Duodenal mucosa (tissue), 2 donors: ENCODE measurements around the gene ELL2.
"Not testable (repeated sequence)": the region's sequence is repeated elsewhere in the genome, so short reads cannot be mapped to it uniquely, and the experiment has no call there.

ENCODE experiments used
- H3K27ac ChIP-seq: one replicate; pipeline ENCODE4 v1.7.0; 2013; ENCODE audit warnings: low read depth, low read length
- H3K27me3 ChIP-seq, 2 donors: one replicate each; pipeline ENCODE4 v1.7.0; 2013; ENCODE audit warnings: low read length in 2 of 2, control low read depth in 1 of 2; ENCODE audit not compliant: insufficient read depth in 2 of 2, control insufficient read depth in 1 of 2
- H3K36me3 ChIP-seq, 2 donors: one replicate each; pipeline ENCODE4 v1.7.0; 2013; ENCODE audit warnings: low read length in 2 of 2, control low read depth in 1 of 2; ENCODE audit not compliant: insufficient read depth in 2 of 2, control insufficient read depth in 1 of 2
- H3K4me1 ChIP-seq, 2 donors: one replicate each; pipeline ENCODE4 v1.7.0; 2013; ENCODE audit warnings: low read length in 2 of 2, control low read depth in 1 of 2; ENCODE audit not compliant: insufficient read depth in 2 of 2, control insufficient read depth in 1 of 2
- H3K4me3 ChIP-seq, 2 donors: one replicate each; pipeline ENCODE4 v1.7.0; 2013; ENCODE audit warnings: low read length in 2 of 2, low read depth in 1 of 2
- H3K9ac ChIP-seq, 2 donors: one replicate each; pipeline ENCODE4 v1.7.0; 2013; ENCODE audit warnings: low read length in 2 of 2, low read depth in 1 of 2
- H3K9me3 ChIP-seq, 2 donors: one replicate each; pipeline ENCODE4 v1.7.0; 2013; ENCODE audit warnings: low read length in 2 of 2, control low read depth in 1 of 2; ENCODE audit not compliant: control insufficient read depth in 1 of 2

The ELL2 gene

GRCh38 chr5:95842854-95843544, 118.7 kb downstream of the ELL2 start:
- H3K9ac ChIP-seq: no peak overlapping the region
- no peaks in the 10 kb centered on the region for H3K9me3 ChIP-seq
- H3K27ac ChIP-seq: no peak overlapping the region
- no peak overlapping the region for H3K4me3 ChIP-seq
- no peaks in the 10 kb centered on the region for H3K27me3 ChIP-seq
- no peaks in the 10 kb centered on the region for H3K36me3 ChIP-seq
- peaks cover 8 to 10% of the 10 kb centered on the region in 2 donors for H3K4me1 ChIP-seq

GRCh38 chr5:95841914-95842812, 119.5 kb downstream of the ELL2 start:
- Histone ChIP-seq H3K27me3 (no peaks in the 10 kb centered on the region), H3K9me3 (no peaks in the 10 kb centered on the region), H3K27ac (no peak overlapping the region), H3K36me3 (no peaks in the 10 kb centered on the region), H3K4me3 (no peak overlapping the region), H3K9ac (no peak overlapping the region), H3K4me1 (peaks cover 8 to 10% of the 10 kb centered on the region in 2 donors)

- Histone ChIP-seq H3K27me3 (no peaks in the 10 kb centered on the region), H3K9ac (no peak overlapping the region), H3K9me3 (no peaks in the 10 kb centered on the region), H3K4me1 (peaks cover 15 to 17% of the 10 kb centered on the region in 2 donors), H3K27ac (no peak overlapping the region), H3K36me3 (no peaks in the 10 kb centered on the region), H3K4me3 (no peak overlapping the region)
These were observed 120.5 kb downstream of the ELL2 start for GRCh38 chr5:95840956-95841705.

GRCh38 chr5:95839658-95840057, 122.0 kb downstream of the ELL2 start:
- Histone ChIP-seq H3K9ac (no peak overlapping the region), H3K4me1 (peaks cover 26 to 27% of the 10 kb centered on the region in 2 donors)

GRCh38 chr5:95838556-95838955, 123.1 kb downstream of the ELL2 start:
- Histone ChIP-seq H3K27ac (no peak overlapping the region), H3K27me3 (no peaks in the 10 kb centered on the region), H3K9ac (no peak overlapping the region), H3K36me3 (no peaks in the 10 kb centered on the region), H3K9me3 (no peaks in the 10 kb centered on the region), H3K4me3 (no peak overlapping the region), H3K4me1 (peaks cover 20 to 31% of the 10 kb centered on the region in 2 donors)

More at GRCh38 chr5:95839658-95840057, 122.0 kb downstream of the ELL2 start:
- peak overlapping the region; percentile 1 for H3K27ac ChIP-seq
- H3K4me3 ChIP-seq: no peak overlapping the region
- no peaks in the 10 kb centered on the region for H3K9me3 ChIP-seq
- no peaks in the 10 kb centered on the region for H3K27me3 ChIP-seq
- H3K36me3 ChIP-seq: no peaks in the 10 kb centered on the region

GRCh38 chr5:95838001-95838520, 123.6 kb downstream of the ELL2 start:
- no peaks in the 10 kb centered on the region for H3K9me3 ChIP-seq
- no peaks in the 10 kb centered on the region for H3K27me3 ChIP-seq
- H3K27ac ChIP-seq: no peak overlapping the region
- H3K36me3 ChIP-seq: no peaks in the 10 kb centered on the region
- no peak overlapping the region for H3K9ac ChIP-seq
- peaks cover 16 to 26% of the 10 kb centered on the region in 2 donors for H3K4me1 ChIP-seq
- H3K4me3 ChIP-seq: no peak overlapping the region

- no peaks in the 10 kb centered on the region for H3K27me3 ChIP-seq
- no peaks in the 10 kb centered on the region for H3K36me3 ChIP-seq
- peaks cover 16 to 23% of the 10 kb centered on the region in 2 donors for H3K4me1 ChIP-seq
- no peak overlapping the region for H3K27ac ChIP-seq
- H3K9ac ChIP-seq: no peak overlapping the region
- H3K9me3 ChIP-seq: no peaks in the 10 kb centered on the region
- no peak overlapping the region for H3K4me3 ChIP-seq
These were observed 124.2 kb downstream of the ELL2 start for GRCh38 chr5:95837492-95837891.

- not testable (repeated sequence) for H3K36me3 ChIP-seq, H3K4me3 ChIP-seq, H3K27ac ChIP-seq, H3K27me3 ChIP-seq, H3K9me3 ChIP-seq, H3K9ac ChIP-seq
- peaks cover 16 to 23% of the 10 kb centered on the region in 2 donors for H3K4me1 ChIP-seq
These were observed 124.7 kb downstream of the ELL2 start for GRCh38 chr5:95836971-95837370.

GRCh38 chr5:95836544-95836943, 125.1 kb downstream of the ELL2 start:
- H3K4me1 ChIP-seq: peaks cover 16 to 23% of the 10 kb centered on the region in 2 donors
- H3K27ac ChIP-seq: no peak overlapping the region
- H3K4me3 ChIP-seq: peak overlapping the region in 1 of 2 donors; percentile 25
- no peaks in the 10 kb centered on the region for H3K27me3 ChIP-seq
- no peaks in the 10 kb centered on the region for H3K9me3 ChIP-seq
- H3K36me3 ChIP-seq: no peaks in the 10 kb centered on the region
- no peak overlapping the region for H3K9ac ChIP-seq
